Stimulated activated CD8-positive, alpha-beta memory T cell treated with anti-CD3 and anti-CD28 coated beads, Interleukin-15, amount 100 ng/mL, for 1 hour (primary cell): ENCODE measurements around the gene SYNJ1.
"Not testable (repeated sequence)": the region's sequence is repeated elsewhere in the genome, so short reads cannot be mapped to it uniquely, and the experiment has no call there.

Experiments
- DNase-seq: peaks from one replicate; pipeline ENCODE4 v3.0.0-alpha.2; 2020; ENCODE audit warnings: low read depth

Gene SYNJ1

GRCh38 chr21:32690085-32690484, 37.7 kb downstream of the SYNJ1 start:
- DNase-seq: no peak

- DNase-seq: no peak
Observed at GRCh38 chr21:32687643-32688345, 40.0 kb downstream of the SYNJ1 start.

DNA sequence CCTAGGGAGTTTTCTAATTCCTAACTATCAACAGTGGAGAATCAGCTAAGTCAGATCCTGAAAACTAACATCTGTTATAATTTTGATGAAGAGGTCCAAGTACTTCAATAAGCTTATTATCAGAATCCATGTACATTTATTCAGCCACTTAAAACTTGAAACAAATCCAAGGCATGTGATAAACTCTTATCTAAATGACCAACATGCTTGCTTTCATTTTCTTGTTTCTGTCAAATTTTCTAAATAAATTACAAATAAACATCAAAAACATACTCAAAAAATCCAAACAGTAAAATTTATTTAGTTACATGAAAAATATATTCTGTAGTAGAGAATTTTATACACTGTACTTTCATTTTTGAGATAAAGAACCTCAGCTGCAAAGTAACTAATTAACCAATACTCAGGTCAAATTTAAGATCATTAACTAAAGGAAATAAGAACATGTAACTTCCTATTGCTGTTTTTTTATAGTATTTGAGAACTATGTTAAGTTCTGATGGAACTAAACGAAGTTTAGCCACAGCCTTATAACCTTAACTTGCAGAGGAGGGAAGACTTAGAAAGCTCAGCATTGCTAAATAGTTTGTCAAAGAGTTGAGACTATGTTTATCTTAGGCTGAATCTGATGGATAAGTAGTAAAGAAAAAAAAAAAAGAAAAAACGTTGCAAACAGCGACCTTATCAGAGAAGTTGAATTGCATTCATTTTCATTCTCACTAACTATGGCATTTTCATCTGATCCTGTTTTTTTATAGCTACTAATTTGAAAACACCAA, 44.9 kb downstream of the SYNJ1 start:
- no peak for DNase-seq

DNA sequence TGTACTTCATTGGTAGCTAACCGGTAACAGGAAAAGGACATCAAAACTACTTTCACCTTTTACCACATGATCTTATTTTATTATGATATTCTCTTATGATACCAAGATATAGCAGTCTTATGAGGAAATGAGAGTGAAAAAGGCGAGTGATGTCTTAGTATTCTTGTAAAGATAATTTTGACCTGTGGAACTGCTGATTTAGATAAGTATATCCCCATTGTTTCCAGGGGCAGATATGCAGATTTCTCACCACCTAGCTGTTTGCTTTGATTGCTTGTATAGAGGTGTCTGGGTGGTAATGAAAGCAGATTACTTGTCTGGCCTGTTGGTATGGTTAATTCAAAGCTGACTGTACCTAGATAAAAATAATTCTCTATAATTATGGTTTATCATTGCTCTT, 53.1 kb downstream of the SYNJ1 start:
- DNase-seq: no peak

GRCh38 chr21:32674038-32674437, 53.8 kb downstream of the SYNJ1 start:
- DNase-seq: no peak

DNA sequence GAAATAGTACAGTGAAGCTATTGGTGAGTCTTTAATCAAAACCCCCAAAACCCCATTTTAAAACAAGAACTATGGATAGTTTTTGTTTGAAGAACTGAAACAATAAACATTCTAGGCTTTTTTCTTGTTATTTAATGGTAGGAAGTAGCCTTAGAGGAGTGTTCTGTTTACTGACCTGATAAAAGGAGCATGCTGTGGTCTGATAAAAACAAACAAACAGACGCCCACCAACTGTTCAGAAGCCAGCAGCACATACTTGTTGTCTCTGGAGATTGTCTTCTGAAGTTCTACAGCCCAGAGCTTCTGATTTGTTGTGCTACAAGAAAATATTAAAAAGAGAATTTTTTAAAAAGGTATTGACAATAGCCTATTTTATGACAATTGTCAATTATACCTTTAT, 61.6 kb downstream of the SYNJ1 start:
- no peak for DNase-seq

DNA sequence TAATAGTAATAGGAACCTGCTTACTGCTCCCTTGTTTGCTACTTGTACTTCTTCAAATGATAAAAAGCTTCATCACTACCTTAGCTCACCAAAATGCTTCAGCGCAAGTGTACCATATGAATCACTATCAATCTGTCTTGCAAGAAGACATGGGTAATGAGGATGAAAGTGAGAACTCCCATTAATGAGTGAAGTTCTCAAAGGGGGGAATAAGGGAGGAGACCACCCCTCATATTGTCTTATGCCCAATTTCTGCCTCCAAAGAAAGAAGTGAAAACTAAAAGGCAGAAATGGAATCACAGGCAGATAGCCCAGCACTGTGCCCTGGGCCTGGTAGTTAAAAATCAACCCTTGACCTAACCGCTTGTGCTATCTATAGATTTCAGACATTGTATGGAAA, 63.7 kb downstream of the SYNJ1 start:
- DNase-seq: not testable (repeated sequence)

DNA sequence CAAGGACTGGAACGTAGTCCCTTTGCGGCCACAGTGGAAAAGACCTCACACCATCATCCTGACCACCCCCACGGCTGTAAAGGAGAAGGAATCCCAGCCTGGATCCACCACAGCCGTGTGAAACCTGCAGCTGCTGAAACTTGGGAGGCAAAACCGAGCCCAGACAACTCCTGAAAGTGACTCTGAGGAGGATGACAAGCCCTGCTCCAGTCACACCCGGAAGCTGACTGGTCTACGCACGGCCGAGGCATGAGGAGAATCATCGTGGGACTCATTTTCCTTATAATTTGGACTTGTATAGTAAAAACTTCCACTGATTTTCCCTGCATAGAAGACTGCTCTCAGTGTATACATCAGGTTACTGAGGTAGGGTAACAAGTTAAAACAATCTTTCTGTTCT, 65.8 kb downstream of the SYNJ1 start:
- not testable (repeated sequence) for DNase-seq

DNA sequence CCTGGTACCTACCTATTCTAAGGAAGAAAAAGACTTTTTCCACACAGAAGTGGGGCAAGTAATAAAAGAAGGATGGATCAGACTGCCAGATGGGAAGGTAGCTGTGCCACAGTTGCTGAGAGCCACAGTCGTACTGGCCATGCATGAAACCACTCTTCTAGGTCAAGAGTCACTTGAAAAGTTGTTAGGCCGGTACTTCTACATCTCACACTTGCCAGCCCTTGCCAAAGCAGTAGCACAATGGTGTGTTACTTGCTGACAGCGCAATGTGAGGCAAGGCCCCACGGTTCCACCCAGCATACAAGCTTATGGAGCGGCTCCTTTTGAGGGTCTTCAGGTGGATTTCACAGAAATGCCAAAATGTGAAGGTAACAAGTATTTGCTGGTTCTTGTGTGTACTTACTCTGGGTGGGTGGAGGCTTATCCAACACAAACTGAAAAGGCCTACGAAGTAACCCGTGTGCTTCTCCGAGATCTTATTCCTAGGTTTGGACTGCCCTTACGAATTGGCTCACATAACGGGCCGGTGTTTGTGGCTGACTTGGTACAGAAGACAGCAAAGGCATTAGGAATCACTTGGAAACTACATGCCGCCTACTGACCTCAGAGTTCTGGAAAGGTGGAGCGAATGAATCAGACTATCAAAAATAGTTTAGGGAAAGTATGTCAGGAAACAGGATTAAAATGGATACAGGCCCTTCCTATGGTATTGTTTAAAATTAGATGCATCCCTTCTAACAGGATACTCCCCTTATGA, 66.6 kb downstream of the SYNJ1 start:
- DNase-seq: not testable (repeated sequence)

GRCh38 chr21:32658524-32658923, 69.3 kb downstream of the SYNJ1 start:
- no peak for DNase-seq

GRCh38 chr21:32653326-32653901, 74.4 kb downstream of the SYNJ1 start:
- no peak for DNase-seq

- no peak for DNase-seq
Observed at GRCh38 chr21:32648165-32648564, 79.6 kb downstream of the SYNJ1 start.

- DNase-seq: no peak
Observed at GRCh38 chr21:32645261-32646182, 82.3 kb downstream of the SYNJ1 start.

- DNase-seq: no peak
Observed at GRCh38 chr21:32641710-32642698, 85.8 kb downstream of the SYNJ1 start.

- DNase-seq: no peak
Observed at GRCh38 chr21:32626621-32627196, 101.1 kb downstream of the SYNJ1 start.

- not testable (repeated sequence) for DNase-seq
Observed at GRCh38 chr21:32618218-32618617, 109.6 kb downstream of the SYNJ1 start.

DNA sequence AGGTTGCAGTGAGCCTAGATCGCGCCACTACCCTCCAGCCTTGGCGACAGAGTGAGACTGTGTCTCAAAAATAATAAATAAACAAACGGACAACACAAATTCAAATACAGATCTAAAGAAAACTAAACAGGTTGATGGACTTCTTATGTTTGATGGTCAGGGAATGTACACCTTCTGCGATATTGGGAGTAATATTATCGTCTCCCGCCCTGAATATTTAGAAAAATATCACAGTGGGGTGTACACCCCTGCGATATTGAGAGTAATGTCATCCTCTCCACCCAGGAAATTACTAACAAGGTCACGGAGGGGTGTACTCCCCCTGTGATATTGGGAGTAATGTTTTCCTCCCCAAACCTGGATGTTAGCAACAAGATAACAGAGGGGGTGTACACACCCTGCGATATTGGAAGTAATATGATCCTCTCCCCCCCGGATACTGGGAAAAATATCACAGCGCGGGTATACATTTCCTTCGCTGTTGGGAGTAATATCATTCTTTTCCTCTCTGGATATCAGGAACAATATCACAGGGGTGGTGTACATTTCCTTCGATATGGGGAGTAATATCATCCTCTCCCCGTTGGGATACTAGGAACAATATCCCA, 114.3 kb downstream of the SYNJ1 start:
- DNase-seq: no peak

DNA sequence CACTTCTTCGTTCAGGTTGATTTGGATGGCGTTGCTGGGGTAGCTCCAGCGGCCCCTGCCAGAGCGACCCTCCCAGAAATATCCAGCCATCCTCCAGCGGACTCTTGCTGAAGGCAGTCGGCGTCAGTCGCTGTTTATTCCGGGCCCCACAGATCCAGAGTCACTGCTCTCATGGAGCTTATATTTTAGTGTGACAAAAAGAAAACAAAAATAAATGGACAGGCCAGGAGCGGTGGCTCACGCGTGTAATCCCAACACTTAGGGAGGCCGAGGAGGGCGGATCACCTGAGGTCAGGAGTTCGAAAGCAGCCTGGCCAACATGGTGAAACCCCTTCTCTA, 114.8 kb downstream of the SYNJ1 start:
- no peak for DNase-seq
